Esophagus muscularis mucosa (tissue), 4 donors: ENCODE data around the gene EGFL6. TPM values are rescaled to one million over a fixed set of nuclear protein-coding genes. Genes with fewer than 3 reads are reported as not detected.

Experiments used
- DNase-seq: peaks from one replicate; pipeline ENCODE4 v3.0.0-alpha.2; 2017; ENCODE audit errors: extremely low spot score
- H3K27ac ChIP-seq, 4 donors: fragments of 200-600 bp; sonication (generic); replicated peaks in 1 of 4; 1 replicate in 3 of 4; 2 replicates in 1 of 4; pipeline ENCODE4 v1.5.1; 2016 to 2019; ENCODE audit warnings: mild to moderate bottlenecking in 1 of 4
- H3K27me3 ChIP-seq, 4 donors: fragments of 200-600 bp; sonication (generic); one replicate each; pipeline versions ENCODE4 v1.5.1 to v1.6.0; 2016 to 2019
- H3K36me3 ChIP-seq, 4 donors: fragments of 200-600 bp; sonication (generic); one replicate each; pipeline ENCODE4 v1.5.1; 2016 to 2019
- H3K4me1 ChIP-seq, 4 donors: fragments of 200-600 bp; sonication (generic); one replicate each; pipeline ENCODE4 v1.5.1; 2016 to 2019
- H3K4me3 ChIP-seq, 4 donors: fragments of 200-600 bp; sonication (generic); 1 replicate in 2 of 4; 2 replicates in 2 of 4; pipeline ENCODE4 v1.5.1; 2016 to 2019; ENCODE audit warnings: mild to moderate bottlenecking in 4 of 4, moderate library complexity in 1 of 4
- H3K9me3 ChIP-seq, 4 donors: fragments of 200-600 bp; sonication (generic); 1 replicate in 3 of 4; 2 replicates in 1 of 4; pipeline ENCODE4 v1.5.1; 2016 to 2019
- CTCF ChIP-seq, 3 experiments: fragments of 200-600 bp in 2 of 3; fragments of 450-650 bp in 1 of 3; sonication (generic) in 2 of 3; IDR thresholded peaks; one replicate each; pipeline ENCODE4 v1.5.1; 2017 to 2019; ENCODE audit warnings: antibody characterized with exemption in 3 of 3, mild to moderate bottlenecking in 2 of 3, moderate library complexity in 1 of 3
- EP300 ChIP-seq: sonication (generic); formaldehyde crosslinking; IDR thresholded peaks from one replicate; pipeline ENCODE4 v1.6.1; 2017; ENCODE audit warnings: antibody characterized with exemption
- POLR2A ChIP-seq: fragments of 450-650 bp; IDR thresholded peaks from one replicate; pipeline ENCODE4 v1.6.1; 2017; ENCODE audit warnings: antibody characterized with exemption, moderate library complexity, mild to moderate bottlenecking, low read depth
- POLR2AphosphoS5 ChIP-seq, 2 donors: sonication (generic); formaldehyde crosslinking; IDR thresholded peaks; one replicate each; pipeline ENCODE4 v1.6.1; 2017; ENCODE audit warnings: antibody characterized with exemption in 2 of 2
- WGBS: methylation state at CpG from one replicate; pipeline ENCODE4 v1.1.5; 2018; 5-methylcytosine and 5-hydroxymethylcytosine counted together
- intact Hi-C: fragments of 100-400 bp; cut with DNase I; formaldehyde crosslinking; loops from one replicate; pipeline ENCODE4 v1.15.1; 2023
- total RNA-seq, 4 donors: library from RNA; depleted of rRNA; stranded (reverse); fragments of >200 nt; gene quantifications; one replicate each; pipeline versions ENCODE4 v1.1.0 to v1.2.1, GENCODE V29; 2016

EGFL6 gene
- total RNA-seq, result under 1 TPM in 2 of 4 donors, not detected in 2; 0.17 to 0.19 TPM

GRCh38 chrX:13569479-13570260 is at the start of gene EGFL6:
TSS of gene EGFL6 (plus strand) at chrX:13569601. CDS start at chrX:13569862, 261 bp downstream.
- Histone ChIP-seq H3K27ac (no peak within 1 kb of the TSS), H3K4me3 (peak within 1 kb of the TSS in 3 of 4 donors; percentile 17 to 24 (median 22)), H3K4me1 (peaks cover 0 to 11% (median 10%) of the 10 kb centered on the region in 4 donors), H3K9me3 (no peaks in the 10 kb centered on the region), H3K27me3 (peaks cover 0 to 19% (median 9%) of the 10 kb centered on the region in 4 donors), H3K36me3 (no peaks in the 10 kb centered on the region)
- intact Hi-C loops, result no loop called here
- no peak for DNase-seq
- no peak for TF ChIP-seq POLR2A
- TF ChIP-seq POLR2AphosphoS5 (IDR thresholded peaks at IDR 0.05), result no peak
- no peak for TF ChIP-seq CTCF (IDR thresholded peaks at IDR 0.05)
- TF ChIP-seq EP300, result no peak
- 28% methylated on average over 13 of the region's 57 CpGs for WGBS

GRCh38 chrX:13520351-13520750 is 49.0 kb upstream of the EGFL6 start:
- intact Hi-C loops, result no loop called here
- Histone ChIP-seq H3K27me3 (no peaks in the 10 kb centered on the region), H3K27ac (no peak overlapping the region), H3K4me3 (no peak overlapping the region), H3K9me3 (no peaks in the 10 kb centered on the region), H3K36me3 (no peaks in the 10 kb centered on the region), H3K4me1 (peaks cover 0 to 3% (median 0%) of the 10 kb centered on the region in 4 donors)
- WGBS, result 62% methylated on average over 2 of the region's 2 CpGs
- TF ChIP-seq CTCF (IDR thresholded peaks at IDR 0.05) (no peak), POLR2A (no peak)
- no peak for DNase-seq

- no peaks in the 10 kb centered on the region for H3K36me3 ChIP-seq
- no peaks in the 10 kb centered on the region for H3K9me3 ChIP-seq
- no peak overlapping the region for H3K4me3 ChIP-seq
- no peaks in the 10 kb centered on the region for H3K27me3 ChIP-seq
- H3K27ac ChIP-seq, result no peak overlapping the region
- TF ChIP-seq POLR2AphosphoS5 (IDR thresholded peaks at IDR 0.05), result no peak
- TF ChIP-seq EP300, result no peak
- no peak for TF ChIP-seq CTCF (IDR thresholded peaks at IDR 0.05)
- TF ChIP-seq POLR2A, result no peak
- WGBS, result 72% methylated on average over 2 of the region's 2 CpGs
- intact Hi-C loops, result no loop called here
- H3K4me1 ChIP-seq, result peaks cover 0 to 3% (median 0%) of the 10 kb centered on the region in 4 donors
- DNase-seq, result no peak
Observed at GRCh38 chrX:13520936-13521335, 48.5 kb upstream of the EGFL6 start.

- Histone ChIP-seq H3K4me3 (no peak overlapping the region), H3K9me3 (no peaks in the 10 kb centered on the region), H3K4me1 (peaks cover 0 to 3% (median 0%) of the 10 kb centered on the region in 4 donors), H3K27ac (no peak overlapping the region), H3K27me3 (no peaks in the 10 kb centered on the region), H3K36me3 (no peaks in the 10 kb centered on the region)
- no peak for TF ChIP-seq POLR2AphosphoS5 (IDR thresholded peaks at IDR 0.05)
- TF ChIP-seq CTCF (IDR thresholded peaks at IDR 0.05), result no peak
- TF ChIP-seq EP300, result no peak
- no peak for TF ChIP-seq POLR2A
- 63% methylated on average over 1 of the region's 1 CpG for WGBS
- DNase-seq, result no peak
- intact Hi-C loops, result no loop called here
Observed at GRCh38 chrX:13522811-13523210, 46.6 kb upstream of the EGFL6 start.
